ENCODE results near the gene SMC6.

SMC6 gene

DNA sequence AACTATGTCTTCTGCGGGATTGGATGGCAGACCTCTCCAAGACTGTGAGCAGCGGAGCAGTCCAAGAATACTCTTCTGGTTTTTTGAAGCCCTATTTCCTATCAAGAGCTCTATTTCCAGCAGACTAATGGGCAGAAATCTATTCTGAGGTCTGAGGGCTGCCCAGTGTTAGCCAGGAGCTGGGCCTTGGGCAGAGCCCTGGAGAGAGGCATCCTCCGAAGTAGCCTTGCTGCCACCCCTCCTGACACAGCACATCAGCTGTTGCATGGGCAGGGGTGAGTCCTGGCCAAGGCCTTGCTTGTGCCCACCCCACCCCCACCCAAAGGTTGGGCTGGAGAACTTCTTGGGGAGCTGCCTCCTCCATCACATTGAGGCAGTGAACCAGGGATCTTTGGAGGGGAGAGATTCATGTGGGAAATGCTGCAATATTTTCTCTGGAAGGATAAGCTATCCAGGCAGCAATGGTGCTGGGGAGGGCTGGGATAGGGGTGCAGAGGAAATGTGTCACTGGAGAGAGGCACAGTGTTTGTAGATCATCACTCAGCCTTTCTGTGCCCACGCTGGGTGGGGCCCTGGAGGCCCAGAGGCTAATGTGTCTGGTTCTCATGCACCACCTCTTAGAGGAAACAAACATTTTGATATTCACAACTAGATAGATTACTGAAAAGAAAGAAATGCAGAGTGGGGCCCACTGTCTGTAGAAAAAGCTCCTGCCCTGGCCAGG is 108.5 kb downstream of the SMC6 start:
- no peak for DNase-seq

DNA sequence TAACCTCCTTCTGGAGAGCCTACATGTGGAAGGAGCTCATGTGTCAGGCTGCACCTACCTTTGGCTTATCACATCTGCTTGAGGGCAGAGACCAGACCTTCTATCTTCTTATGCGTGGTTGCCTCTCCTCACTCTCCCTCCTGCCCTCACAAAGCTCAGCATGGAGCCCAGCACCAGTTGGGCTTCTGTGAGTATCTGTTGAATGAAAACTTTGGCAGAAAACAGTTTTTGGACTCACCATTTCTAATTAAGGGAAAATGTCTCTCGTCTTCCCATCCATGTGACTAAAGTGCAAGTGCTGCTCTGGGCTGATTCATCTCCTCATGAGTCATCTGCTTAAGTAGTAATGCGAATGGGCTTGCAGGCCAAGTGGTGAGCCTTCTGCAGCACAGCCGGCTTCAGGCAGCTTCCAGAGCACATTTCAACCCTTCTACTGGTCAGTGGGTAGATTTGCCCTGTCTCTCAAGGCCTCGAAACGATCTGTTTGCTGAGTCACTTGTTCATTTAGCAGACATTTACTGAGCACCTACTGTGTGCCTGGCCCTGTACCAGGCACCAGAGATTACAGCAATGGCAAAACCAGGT is 110.5 kb downstream of the SMC6 start:
- no peak for DNase-seq

DNA sequence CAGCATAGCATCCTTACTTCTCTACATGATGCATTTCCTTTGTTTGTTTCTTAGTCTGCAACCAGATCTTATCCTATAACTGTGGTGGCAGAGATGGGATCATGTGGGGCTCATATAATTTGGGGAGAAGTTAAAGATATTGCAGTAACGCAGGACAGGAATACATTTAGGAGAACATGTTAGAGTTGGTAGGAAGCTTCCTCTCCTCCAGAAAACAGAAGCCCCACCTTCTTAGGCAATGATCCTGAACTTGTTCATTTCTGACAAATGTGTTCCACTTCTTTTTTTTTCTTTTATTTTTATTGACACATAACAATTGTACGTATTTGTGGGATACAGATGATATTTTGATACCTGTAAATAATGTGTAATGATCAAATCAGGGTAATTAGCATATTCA is 113.2 kb downstream of the SMC6 start:
- DNase-seq = no peak

DNA sequence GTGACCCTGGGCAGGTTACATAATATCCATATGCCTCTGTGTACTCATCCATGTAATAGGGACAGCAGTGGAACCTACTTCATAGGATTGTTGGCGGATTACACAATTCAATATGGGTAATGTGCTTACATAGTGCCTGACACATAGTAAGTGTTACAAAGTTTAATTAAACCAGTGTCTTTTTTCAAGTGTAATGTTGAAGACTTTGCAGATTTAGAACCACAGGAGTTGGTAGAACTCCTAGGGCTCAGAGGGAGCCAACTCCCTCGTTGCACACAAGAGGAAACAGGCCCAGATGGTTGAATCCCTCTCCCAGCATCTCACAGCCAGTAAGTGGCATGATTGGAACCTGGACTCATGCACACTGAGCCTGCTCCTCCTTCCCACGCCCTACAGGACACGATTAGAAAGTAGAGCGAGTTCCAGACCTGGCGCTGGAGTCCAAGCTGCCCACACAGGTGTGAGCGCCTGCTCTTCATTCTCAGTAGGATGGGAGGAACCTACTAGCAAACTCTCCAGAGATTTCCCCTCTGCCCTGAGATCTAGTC is 115.3 kb downstream of the SMC6 start:
- DNase-seq = no peak

DNA sequence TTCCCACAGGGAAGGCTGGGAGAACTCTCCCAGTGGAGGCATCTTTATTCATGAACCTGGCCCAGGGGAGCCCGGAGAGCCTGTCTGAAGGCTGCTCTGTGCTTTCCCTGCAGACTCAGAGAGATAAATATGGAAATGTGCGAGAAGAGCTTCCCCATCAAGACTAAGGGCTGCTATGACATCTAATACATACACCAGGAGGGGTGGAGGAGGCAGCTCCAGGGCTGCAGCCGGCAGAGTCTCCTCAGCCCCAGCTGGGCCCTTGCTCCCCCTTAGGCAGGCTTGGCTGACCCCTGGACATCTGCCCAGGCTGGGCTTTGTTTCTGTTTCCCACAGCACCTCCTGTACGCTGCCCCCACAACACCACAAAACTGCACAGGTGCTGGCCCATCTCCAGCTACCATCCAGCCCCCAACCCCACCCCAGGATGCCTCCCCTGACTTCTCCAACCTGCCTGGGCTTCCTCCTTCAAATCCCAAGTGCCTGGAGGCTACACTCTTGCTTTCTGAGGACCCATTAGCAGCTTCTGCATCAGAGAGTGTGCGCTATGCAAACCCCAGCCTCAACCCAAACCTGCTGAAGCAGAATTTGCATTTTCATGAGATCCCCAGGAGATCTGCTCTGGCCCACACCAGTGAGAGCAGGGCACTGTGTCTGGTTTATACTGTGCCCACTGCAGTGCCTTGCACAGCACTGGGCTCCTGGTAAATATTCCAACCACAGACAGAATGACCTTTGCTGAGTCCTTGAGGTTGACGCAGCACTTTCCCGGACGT is 116.3 kb downstream of the SMC6 start:
- DNase-seq = no peak

DNA sequence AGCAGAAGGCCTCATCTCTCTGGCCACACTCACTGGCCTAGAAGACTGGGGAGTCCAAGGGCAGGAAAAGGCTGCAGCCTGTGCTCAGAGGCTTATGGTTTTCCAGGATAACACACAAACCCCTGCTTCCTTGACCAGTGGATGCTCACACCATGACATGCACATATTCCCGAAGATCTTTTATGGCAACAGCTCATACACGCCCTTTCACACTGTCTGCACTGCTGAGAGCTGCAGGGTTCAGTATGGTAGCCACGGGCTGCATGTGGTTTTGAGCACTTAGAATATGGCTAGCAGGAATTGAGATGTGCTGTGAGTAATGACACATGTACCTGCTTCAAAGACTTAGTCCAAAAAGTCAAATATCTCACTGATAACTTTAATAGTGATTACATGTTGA is 117.4 kb downstream of the SMC6 start:
- no peak for DNase-seq

DNA sequence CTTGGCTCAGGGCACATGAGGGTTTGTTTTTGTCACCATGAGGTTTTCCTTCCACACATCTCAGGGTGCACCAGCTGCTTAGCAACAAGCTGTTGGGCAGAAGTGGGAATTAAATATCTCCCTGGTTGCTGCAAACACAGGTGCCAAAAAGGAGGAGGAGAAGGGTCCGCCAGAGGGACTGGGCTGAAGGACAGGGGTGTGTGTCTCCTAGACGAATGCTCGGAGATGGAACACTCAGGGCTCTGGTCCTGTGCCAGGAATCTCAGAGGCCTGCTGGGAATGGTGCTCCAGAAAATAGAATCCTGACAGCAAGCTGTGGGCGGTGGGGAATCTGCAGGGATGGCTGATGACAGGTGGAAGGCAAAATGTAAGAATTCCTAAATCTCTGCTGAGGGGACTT is 118.6 kb downstream of the SMC6 start:
- no peak for DNase-seq

DNA sequence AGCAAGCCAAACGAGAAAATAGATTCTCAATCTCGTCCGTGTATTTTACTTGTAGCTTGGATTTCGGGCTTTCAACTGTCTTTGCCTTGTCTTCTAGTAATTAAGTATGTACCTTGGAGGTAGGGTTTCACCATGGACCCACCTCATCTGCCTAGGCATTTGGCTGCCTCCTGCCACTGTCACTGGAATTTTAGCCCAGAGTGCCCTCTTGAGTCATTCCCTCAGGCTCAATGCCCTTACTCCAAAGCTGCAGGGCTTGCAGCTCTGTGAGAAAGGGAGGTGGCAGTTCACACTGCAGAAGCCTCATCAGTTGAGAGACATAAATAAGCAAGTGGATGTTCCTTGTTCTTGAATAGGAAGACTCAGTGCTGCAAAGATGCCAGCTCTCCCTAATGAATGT is 123.5 kb downstream of the SMC6 start:
- no peak for DNase-seq

DNA sequence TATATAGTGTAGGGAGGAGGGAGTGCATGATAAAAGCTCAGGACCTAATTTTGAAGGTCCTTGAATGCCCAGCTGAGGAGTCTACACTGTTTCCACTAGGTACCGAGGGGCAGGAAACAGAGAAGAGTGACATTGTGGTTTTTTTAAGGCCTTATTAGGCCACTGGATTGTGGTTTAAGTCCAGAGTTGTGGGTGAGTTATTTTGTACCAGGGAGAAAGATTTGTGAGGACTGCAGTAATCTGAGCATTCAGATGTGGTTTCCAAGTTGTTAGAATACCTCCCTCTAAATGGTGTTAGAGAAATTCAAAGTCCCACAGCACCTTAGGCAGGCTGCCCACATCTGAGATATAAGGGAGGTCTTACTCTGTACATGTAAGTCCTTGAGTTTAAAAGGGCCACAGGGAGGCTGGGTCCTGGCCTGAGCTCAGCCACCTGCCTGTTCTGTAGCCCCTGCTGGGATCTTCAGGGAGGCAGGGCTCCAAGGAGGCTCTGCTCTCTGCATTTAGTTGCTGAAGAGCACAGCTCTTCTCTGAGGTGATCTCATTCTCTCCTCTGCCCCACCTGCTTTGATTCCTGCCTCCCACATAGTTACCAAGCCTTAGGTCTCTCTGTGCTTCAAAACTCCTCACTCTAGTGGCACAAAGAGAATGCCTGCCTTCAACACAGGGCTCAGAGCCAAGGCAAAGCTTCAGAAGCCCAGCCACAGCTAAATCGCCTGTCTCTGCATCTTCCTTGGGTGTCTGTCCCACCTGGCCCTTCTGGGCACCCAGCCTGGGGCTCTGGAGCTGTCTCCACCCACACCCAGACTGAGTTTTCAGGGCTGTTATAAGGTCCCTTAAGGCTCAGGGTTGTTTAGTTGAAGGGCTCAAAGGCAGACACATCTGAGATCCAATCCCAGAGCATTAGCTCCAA is 125.0 kb downstream of the SMC6 start:
- DNase-seq = no peak

DNA sequence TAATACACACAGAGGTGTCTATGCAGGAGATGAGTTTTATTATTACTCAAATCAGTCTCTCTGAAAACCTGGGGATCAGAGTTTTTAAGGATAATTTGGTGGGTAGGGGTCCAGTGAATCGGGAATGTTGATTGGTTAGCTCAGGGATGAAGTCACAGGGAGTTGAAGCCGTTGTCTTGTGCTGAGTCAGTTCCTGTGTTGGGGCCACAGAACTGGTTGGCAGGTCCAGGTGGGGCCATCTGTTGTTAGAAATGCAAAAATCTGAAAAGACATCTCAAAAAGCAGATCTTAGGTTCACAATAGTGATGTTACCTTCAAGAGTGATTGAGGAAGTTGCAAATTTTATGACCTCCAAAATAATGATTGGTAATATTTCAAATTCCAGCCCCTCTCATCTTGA is 126.2 kb downstream of the SMC6 start:
- no peak for DNase-seq

DNA sequence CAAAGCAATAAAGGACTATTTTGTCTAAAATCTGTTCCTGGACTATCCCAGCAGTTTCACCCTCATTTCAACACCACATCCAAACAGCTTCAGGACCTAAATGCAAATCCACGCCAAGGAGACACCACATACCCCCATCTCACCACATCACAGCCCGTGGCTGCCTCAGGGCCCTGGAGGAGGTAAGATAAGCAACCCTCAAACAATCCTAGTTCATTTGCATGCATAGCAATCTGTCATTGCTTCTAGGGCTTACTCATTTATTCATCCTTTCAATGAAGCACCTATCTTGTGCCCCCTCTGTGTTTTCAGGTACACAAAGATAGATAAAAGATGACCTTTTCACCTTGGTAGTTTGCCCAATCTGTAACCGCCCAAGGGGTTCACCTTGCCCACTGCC is 126.6 kb downstream of the SMC6 start:
- no peak for DNase-seq

DNA sequence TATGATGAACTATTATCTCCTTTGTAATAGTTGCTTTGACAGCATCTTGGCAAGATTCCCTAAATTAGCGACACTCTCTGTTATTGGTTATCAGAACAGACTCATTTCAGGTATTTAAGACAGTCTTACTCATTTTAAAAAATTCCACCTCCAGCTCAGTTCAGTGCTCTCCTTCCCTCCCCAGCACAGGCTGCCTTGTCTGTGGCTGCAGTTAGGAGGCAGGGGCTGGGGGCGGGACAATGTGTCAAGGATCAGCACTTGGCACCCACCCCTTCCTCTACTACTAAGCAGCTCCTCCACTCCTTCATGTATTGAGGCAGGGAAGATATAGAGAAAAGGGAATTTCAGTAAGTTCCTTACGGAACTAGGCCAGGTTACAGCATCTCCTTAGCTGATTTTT is 128.2 kb downstream of the SMC6 start:
- DNase-seq = no peak

DNA sequence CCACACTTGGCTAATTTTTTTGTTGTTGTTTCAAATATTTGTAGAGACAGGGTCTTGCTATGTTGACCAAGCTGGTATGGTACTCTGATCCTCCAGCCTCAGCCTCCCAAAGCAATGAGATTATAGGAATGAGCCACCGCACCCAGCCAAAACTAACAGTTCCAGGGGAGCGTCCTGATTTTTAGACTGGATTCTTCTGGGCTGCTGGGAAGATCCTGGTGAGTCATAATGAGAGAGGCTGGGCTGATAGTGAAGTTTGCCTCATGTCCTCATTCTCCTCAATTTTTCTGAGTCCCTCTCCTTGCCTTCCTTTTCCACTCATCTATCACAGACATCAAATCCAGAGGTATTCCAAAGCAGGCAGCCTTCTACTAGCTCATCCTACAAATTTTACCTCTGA is 131.8 kb downstream of the SMC6 start:
- DNase-seq = no peak

DNA sequence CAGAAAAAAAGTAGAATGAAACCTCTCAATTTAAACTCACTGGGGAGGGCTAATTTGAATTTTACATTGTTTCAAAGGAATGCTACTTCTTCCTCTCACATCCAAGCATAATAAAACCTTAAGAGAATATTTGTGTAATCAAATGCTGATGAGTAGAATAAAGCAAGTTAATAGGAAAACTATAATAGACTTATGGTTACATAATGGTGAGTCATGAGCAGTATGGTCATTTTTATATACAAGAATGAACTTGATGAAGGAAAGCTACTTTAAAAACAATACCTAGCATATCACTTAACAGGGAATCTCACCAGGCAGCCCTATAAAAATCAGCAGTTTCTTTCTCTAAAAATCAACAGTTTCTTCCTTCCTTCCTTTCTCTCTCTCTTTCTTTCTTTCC is 132.8 kb downstream of the SMC6 start:
- no peak for DNase-seq

DNA sequence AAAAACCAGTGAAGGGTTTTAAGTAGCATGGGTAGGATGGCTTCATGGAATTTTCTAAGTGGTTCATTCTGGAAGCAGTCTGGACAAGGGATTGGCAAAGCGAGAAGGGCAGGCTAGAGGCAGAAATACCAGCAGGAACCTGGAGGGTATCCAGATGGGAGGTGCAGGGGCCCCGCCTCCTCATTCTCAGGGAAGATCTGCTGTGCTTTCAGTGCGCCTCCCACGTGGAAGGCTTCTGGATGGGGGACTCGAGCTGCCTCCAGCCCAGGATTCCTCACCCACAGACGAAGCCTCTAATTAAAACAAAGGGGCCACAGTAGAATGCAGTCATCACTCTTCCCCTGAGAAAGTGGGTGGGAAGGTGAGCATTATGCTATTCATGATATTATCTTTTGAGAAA is 133.3 kb downstream of the SMC6 start:
- DNase-seq = peak; percentile 19

DNA sequence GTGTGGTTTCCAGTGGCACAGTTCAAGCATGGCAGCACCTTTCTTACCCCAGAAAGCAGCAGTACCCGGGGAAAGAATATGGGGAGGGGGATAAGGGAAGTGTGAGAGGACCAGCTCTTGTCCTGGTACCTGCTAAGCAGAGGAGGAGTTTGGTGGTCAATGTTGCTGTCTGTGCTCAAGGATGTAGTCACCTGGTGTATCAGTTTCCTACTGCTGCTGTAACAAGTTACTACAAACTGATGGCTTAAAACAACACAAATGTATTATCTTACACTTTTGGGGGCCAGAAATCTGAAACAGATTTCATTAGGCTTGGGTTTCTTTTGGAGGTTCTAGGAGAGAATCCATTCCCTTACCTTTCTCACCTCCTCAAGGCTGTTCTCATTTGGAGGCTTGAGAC is 135.7 kb downstream of the SMC6 start:
- no peak for DNase-seq

DNA sequence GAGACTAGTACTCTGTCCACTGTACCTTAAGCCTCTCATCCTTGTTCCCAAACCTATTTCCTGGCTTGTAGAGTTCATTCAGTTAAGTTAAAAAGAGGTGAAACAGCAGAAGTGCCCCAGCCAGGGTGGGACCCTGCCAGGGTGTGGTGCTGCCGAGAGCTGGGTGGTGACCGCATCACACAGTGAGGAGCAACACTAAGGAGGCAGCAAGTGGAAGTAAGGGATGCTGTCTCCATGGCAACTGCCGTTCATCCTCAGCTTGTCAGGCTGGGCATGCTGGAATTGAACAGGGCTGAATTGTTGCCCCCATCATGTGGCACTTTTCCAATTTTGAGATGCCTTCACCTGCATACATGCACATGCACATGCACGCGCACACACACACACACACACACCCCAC is 136.1 kb downstream of the SMC6 start:
- DNase-seq = no peak

DNA sequence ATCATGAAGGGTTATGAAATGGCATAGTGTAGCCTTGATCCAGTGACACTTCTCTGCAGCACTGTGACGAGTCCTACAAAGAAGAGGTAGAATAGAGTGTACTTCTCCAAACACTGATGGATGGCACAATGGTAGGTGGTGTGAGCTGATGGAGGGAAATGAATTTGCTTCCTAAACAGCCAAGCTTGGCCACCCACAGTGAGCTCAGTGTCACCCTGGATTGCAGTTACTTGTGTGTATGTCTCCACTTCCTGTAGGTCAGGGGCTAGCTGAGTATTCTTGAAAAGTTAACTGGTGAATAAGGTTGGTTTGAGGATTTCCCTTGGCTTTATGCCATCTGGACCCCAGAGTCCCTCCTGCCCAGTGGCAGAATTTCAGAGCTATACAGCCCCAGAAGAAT is 137.2 kb downstream of the SMC6 start:
- DNase-seq = no peak

DNA sequence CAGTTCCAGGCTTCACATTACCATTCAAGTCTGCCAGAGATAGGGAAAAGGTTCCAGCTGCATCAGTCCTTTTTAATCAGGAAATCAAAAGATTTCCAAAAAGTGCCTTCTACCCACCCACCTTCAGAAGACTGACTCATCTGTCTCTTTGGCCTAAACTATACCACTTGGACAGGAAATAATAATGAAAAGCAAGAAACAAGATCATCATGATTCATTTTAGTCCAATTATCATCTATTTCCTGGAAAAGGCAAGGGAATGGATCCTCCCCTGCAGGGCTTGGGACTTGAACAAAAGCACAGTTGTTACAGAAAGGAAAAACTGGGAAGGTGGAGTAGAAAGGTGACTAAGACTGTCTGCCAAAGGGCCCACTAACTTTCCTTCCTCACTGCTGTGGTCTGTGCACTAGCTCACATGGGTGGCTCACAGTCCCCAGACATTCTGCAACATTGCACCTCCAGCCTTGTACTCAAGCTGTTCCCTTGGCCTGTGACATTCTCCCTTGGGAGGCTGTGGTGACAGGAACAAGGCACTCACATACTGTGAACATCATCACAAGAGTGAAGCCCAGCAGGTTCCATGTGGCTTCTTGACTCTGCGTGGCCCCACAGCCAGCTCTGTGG is 137.8 kb downstream of the SMC6 start:
- DNase-seq = no peak

DNA sequence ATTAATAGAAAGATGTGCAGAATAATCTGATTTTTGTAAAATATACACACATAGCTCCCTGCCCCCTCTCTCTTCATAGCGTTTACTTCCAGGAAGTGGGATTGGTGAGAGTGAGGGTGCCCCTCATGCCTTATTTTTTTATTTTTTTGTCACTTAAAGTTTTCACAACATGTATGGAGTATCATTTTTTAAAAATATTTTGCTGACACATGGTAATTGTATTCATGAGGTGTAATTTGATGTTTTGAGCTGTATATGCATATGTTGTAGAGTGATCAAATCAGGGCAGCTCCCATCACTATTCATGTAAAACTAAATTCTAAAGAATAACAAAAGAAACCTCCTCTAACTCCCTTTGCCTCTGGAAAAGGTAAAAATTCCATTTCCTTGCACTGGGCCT is 138.5 kb downstream of the SMC6 start:
- no peak for DNase-seq

DNA sequence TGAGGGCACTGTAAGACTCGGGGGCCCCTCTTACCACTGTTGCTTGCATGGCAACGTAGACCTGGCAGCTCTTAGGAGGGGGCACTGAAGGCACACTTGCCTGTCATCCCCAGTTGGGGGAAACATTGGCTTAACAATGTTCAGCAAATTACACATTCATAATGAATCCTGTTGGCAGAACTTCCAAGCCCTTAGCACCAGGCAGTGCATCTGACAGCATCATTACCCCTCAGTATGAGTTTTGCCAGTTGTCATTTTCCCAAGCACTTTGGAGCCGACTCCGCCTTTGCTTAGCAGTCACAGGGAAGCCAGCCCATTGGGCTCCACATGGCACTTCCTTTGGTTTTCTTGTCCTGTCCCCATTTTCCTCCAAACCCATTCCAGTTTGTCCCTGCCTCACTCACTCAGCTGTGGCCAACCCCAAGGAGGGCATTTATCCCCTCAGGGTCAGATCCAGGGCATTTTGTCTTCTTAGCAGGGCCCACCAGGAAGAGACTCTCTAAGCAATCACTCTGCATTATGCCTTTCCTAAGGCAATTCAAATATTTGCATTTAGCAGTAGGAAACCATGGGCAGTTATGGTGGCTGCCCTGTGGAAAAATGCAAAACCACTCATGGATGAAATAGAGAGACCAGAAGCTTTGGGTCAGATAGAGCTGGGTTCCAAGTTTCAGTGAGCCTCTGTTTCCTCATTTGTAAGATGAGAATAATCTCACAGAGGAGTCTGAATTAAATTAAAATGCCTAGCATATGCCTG is 139.3 kb downstream of the SMC6 start:
- no peak for DNase-seq
